ENCODE data around the gene PTK6. TPM values are rescaled to one million over a fixed set of nuclear protein-coding genes. Genes with fewer than 3 reads are reported as not detected.
"Not testable (repeated sequence)": the region's sequence is repeated elsewhere in the genome, so short reads cannot be mapped to it uniquely, and the experiment has no call there.

The PTK6 gene
- total RNA-seq, 1 donor from 2014 or later: 0.13 TPM

DNA sequence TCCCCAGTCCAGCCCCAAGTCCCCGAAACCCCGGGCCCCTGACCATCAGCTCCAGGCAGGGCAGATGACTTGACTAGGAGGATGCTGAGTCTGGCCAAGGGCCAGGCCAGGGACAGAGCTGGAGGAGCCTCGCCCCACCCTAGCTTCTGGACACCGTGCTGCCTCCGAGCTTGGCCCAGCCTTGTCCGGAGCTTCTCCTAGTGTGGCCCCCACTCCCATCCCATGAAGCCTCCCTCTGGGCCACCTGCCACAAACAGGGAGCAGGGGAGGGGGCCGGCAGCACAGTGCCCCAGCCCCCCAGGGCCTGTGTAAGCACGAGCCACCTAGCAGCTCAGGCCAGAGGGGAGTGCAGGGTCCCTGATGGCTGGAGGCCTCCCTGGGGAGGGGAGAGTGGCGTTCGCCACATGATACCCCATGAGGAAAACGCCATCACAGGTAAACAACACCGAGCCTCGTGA lies 43.6 kb downstream of the PTK6 start:
- peak; percentile 36 for DNase-seq
- ATAC-seq (ENCODE audit: poor library complexity): no peak
- intact Hi-C loops (cut with DNase I): no loop called here

DNA sequence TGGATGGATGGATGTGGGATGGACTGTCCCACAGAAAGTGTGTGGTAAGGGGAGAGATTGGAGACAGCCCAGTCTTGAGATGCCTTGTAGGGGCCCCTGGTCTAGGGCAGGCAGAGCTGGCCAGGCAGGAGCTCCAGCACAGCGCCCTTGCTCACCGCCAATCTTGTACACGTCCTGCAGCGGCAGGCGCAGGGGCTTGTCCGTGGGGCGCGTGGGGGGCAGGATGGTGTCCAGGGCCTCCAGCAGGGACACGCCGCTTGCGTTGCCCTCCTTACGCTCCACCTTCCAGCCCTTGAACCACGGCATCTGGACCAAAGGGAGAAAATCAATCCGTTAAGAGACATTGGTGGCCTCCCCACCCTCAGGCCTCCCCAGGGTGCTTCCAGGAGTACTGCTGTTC lies 44.2 kb downstream of the PTK6 start:
- DNase-seq: peak; percentile 29
- intact Hi-C loops (cut with DNase I): no loop called here

DNA sequence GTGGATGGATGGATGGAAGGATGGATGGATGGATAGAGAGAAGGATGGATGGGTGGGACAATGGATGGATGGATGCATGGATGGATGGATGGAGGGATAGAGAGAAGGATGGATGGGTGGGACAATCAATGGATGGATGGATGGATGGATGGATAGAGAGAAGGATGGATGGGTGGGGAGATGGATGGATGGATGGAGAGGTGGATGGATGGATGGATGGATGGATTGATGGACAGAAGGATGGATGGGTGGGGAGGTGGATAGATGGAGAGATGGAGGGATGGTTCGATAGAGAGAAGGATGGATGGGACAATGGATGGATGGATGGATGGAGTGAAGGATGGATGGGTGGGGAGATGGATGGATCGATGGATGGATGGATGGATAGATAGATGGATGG lies 44.7 kb downstream of the PTK6 start:
- intact Hi-C loops (cut with DNase I): no loop called here
- ATAC-seq (ENCODE audit: poor library complexity) (no peak), DNase-seq (no peak)

More for the DNA sequence above, 44.2 kb downstream of the PTK6 start:
- no peak for ATAC-seq (ENCODE audit: poor library complexity)

DNA sequence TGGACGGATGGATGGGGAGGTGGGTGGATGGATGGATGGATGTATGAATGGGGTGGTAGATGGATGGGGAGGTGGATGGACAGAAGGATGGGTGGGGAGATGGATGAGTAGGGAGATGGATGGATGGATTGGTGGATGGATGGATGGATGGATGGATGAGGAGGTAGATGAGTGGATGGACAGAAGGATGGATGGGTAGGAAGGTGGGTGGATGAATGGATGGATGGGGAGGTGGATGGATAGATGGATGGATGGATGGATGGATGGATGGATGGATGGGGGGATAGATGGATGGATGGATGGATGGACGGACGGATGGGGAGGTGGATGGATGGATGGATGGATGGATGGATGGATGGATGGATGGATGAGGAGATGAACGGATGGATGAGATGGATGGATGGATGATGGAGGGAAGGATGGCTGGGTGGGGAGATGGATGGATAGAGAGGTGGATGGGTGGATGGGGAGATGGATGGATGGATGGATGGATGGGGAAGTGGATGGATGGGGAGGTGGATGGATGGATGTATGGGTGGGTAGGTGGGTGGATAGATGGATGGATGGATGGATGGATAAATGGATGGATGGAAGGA lies 45.4 kb downstream of the PTK6 start:
- DNase-seq: no peak
- intact Hi-C loops (cut with DNase I): no loop called here
- ATAC-seq (ENCODE audit: poor library complexity): no peak

DNA sequence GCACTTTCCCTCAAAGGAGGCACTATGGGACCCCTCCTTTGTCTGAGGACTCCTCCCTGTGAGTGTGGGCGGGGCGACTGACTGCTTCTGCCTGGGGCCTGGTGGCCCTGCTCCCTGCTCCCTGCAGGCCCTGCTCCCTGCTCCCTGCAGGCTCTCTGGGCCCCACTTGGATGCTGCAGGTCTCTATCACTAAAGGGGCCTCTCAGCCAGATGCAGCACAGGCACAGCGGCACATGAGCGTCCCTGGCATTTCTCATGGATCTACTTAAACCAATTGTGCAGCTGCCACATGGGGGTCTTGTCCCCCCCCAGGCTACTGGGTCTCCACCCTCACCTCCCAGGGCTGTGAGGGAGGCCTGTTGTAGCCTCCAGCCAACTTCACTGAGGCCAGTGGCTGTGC lies 46.1 kb downstream of the PTK6 start:
- no peak for DNase-seq
- no peak for ATAC-seq (ENCODE audit: poor library complexity)
- intact Hi-C loops (cut with DNase I): no loop called here

DNA sequence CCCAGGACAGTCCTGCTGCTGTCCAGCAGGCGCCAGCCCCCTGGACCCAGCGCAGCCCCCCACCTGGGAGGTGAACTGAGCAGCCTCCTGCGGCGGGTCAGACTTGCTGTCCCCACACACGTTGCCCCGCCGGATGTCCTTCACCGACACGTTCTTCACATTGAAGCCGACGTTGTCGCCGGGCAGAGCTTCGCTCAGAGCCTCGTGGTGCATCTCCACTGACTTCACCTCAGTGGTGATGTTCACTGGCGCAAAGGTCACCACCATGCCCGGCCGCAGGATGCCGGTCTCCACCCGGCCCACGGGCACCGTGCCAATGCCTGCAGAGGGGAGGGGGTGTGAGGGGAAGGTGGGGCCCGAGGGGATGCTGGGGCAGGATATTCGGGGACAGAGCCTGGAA lies 46.8 kb downstream of the PTK6 start:
- intact Hi-C loops (cut with DNase I): no loop called here
- ATAC-seq (ENCODE audit: poor library complexity): no peak
- no peak for DNase-seq

DNA sequence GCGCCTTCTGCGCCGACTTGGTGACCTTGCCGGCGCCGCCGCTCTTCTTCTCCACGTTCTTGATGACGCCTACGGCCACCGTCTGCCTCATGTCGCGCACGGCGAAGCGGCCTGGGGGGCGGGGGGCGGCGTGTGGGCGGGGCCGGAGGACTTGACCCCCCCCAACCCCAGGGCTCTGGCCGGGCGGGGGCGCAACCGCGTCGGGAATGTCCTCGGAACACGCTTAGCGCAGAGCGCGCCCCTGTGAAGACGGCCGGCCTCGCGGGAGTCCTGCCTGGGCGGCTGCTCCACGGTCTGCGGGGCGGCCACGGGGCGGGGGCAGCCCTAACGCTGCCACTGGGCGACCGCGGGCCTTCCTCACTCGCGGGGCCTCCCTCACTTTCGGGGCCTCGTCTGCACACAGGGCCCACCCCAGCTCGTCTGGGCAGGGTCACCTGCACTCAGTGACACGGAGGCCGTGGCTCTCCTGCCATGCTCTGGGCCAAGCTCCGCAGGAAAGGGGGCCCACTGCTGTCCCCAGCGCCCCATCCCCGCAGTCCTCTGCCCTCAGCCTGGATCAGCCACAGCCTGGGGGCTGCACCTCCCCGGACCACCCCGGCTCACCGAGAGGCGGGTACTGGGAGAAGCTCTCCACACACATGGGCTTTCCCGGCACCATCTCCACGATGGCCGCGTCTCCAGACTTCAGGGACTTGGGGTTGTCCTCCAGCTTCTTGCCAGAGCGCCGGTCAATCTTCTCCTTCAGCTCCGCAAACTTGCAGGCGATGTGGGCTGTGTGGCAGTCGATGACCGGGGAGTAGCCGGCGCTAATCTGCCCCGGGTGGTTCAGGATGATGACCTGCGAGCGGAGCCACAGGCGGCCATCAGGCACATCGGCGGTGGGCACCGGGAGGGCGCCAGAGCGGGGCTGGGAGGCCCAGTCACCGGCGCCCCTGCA lies 48.6 kb downstream of the PTK6 start:
- ATAC-seq (ENCODE audit: poor library complexity) (no peak), DNase-seq (no peak)
- intact Hi-C loops (cut with DNase I): no loop called here

DNA sequence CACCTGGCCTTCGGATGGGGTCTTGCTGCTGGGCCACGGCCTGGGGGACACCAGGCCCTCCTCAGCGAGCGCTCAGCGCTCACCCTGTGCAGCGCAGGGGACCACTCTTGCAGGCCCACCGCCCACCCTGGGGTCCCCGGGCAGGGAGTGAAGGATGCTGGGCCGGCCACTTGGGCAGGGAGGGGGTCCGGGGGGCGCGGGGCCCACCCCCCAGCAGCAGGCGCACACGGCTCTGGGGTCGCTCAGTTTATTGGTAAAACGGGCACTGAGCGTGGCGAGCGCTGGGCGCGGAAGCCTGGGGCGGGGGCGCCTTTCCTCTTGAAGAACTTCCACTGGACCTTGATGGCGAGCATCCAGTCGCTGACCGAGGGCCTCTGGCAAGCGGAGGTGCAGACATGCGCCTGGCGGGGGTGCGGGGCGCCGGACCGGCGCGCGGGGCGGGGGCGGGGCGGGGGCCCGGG lies 49.4 kb downstream of the PTK6 start:
- ATAC-seq (ENCODE audit: poor library complexity) (no peak), DNase-seq (no peak)
- intact Hi-C loops (cut with DNase I): no loop called here

DNA sequence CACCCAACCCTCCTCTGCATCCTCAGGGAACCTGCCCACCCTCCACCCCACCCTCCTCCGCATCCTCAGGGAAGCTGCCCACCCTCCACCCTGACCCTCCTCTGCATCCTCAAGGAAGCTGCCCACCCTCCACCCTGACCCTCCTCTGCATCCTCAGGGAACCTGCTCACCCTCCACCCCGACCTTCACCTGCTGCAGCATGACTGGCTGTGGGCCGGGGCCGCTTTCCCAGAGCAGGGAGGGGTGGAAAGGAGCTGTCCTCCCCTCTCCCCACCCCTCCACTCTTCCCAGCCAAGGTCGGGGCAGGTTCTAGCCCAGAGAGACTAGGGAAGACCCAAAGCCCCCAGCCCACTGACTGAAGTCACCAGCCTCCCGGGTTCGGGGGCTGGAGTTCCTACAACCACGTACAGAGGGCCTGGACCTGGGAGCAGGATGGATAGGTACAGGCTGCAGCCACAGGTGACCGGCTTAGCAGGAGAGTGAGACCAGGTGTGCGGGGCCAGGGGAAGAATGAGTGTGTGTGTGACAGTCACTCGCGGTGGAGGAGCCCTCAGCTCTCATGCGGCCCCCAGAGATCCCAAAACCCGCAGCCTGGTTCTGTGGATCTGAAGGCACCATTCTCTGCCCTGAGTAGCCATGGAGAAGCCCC lies 49.9 kb downstream of the PTK6 start:
- no peak for DNase-seq
- ATAC-seq (ENCODE audit: poor library complexity): no peak
- intact Hi-C loops (cut with DNase I): no loop called here

DNA sequence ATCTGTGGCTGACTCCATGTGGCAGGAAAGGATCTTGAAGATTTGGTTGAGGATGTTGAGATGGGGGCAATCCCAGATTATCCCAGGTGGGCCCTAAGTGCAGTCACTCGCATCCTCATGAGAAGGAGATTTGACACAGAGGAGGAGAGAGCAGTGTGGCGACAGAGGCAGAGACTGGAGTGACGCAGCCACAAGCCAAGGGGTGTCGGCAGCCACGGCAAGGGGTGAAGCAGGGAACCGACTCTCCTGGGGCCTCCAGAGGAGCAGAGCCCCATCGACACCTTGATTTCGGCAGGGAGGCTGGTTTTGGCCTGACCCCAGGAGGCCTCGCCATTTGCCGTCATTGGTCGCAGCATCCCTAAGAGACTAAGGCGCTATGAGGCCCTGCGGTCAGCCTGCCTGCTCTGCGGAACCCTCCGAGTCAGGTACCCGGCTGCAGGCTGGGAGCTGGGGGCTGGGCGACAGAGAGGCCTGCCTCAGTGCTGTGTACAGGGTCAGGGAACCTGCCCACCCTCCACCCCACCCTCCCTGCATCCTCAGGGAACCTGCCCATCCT lies 50.8 kb downstream of the PTK6 start:
- intact Hi-C loops (cut with DNase I): no loop called here
- no peak for ATAC-seq (ENCODE audit: poor library complexity)
- no peak for DNase-seq

DNA sequence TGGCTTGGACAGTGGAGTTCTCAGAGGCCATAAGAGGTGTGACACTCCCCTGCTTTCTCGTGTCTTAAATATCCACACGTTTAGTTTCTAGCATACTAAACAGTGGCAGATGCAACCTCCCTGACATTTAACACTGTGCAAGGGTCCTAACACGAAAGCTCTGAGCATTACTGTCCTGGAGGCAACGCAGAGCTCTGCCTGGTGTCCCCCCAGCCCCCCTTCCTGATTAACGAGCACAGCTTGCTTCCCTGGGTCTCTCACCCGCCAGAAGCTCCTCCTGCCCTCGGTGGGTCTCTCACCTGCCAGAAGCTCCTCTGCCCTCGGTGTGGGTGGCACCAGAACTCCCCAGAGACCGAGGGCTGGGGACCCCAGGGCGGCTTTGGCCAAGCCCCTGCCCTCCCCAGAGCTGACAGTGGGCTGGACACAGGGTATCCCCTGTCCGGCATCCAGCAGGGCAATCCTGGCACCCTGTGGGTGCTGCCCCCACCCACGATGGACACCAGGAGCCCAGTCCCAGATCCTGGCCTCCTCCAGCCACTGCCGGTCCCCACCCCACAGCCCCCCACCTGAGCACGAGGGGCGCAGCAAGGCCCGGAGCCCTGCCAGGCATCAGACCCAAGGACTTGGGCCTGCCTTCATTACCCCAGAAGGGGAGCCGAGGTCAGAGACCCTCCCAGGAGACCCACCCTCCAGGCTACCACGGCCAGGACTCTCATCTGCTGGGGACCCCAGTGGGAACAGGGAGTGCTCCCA lies 52.3 kb downstream of the PTK6 start:
- no peak for DNase-seq

DNA sequence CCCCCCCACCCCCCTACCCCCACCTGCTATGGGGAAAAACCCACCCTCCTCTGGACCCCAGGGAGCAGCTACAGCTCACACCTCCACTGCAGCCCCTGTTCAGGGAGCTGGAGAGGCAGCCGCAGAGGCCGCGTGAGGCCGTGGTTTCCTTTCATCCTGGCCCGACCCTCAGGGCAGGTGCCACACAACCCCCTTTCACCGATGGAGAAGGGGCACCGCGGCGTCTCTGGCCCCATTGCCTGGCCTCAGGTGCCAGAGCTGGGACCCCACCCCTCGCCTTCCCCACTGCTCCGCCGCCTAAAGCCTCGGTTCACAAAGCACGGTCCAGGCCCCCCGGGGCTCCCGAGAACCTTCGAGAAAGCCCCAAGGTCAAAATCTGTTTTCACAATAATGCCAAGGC lies 52.9 kb downstream of the PTK6 start:
- DNase-seq (no peak), ATAC-seq (ENCODE audit: poor library complexity) (no peak)
- intact Hi-C loops (cut with DNase I): no loop called here

More for the DNA sequence above, 52.3 kb downstream of the PTK6 start:
- intact Hi-C loops (cut with DNase I): no loop called here
- ATAC-seq (ENCODE audit: poor library complexity): no peak

DNA sequence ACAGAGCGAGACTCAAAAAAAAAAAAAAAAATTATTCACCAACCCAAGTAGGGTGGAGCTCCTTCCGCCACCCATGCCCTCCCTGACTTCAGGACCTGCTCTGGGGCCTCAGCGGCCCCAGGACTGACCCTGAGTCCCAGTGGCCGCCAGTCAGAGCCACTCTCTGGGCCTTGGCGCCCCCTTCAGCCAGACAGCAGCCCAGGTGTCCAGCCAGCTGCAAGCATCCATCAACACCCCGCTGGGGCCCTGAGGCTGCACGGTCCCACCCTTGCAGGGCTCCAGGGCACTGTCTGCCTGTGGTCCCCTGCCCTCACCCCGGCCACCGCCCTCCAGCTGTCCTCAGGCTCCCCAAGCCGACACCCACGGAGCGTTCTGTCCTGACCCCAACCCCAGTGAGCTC lies 53.3 kb downstream of the PTK6 start:
- intact Hi-C loops (cut with DNase I): no loop called here
- ATAC-seq (ENCODE audit: poor library complexity) (peak; percentile 5), DNase-seq (no peak)

DNA sequence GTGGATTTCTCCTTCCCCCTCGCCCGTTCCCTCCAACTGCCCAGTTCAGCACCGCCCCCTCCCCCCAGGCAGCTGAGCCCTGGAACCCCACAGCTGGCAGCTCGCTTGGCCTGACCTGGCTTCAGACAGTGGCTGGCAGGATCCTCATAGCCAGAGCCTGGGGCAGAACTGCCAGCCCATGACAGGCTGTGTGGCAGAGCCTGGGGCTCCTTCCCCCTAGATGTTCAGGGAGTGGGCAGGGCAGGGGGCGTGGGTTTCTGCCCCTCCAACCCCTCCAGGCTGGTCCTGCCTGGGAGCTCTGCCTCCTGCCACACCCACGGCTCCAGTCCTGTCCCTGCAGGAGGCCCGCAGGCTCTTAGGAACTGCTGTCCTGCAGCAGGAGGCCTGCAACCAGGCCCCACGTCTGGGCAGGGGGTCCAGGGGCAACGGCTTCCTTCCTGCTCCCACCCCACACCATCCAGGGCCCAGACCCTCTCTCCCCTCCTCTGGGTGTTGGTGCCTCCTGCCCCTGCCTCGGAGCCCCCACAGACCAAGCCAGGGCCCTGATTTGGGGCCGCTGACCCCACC lies 55.1 kb downstream of the PTK6 start:
- ATAC-seq (ENCODE audit: poor library complexity) (no peak), DNase-seq (no peak)
- intact Hi-C loops (cut with DNase I): no loop called here

DNA sequence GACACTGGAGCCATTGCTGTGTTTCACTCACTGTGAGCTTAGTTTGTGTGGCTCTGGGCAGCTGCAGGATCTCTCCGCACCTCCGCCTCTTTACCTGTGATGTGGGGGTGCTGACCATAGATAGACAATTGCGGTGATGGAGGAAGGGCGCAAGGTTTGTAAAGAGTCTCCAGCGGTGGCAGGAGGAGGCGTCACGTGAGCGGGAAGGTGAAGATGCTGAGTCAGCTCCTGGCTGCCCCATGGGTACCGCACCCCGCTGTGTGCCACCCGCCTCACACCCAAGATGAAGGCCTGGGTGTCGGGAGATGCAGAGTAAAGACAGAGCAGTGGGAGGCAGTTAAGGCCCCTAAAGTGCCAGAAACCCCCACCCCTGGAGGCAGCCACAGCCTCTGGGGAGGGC lies 55.7 kb downstream of the PTK6 start:
- intact Hi-C loops (cut with DNase I): no loop called here
- DNase-seq: no peak
- ATAC-seq (ENCODE audit: poor library complexity): no peak

DNA sequence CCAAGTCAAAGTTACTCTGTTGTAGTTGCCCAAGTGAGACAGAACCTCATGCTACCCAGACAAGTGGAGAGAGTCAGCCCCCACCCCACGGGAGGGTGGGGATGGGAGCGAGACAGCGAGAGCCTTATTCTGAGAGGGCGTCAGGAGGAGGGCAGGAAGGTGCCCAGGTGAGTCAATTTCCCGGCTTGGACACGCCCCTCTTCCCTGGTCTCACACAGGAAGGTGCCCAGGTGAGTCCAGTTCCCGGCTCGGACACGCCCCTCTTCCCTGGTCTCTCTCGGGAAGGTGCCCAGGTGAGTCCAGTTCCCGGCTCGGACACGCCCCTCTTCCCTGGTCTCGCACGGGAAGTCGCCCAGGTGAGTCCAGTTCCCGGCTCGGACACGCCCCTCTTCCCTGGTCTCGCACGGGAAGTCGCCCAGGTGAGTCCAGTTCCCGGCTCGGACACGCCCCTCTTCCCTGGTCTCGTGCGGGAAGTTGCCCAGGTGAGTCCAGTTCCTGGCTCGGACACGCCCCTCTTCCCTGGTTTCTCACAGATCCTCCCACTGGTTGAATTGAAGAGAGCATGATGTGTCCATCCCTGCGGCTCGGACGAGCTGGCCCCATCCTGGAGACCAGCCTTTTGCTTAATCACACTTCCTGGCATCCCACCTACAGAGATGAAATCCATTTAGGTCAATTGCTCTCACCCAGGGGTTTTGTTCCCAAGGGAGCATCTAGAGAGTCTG lies 57.3 kb downstream of the PTK6 start:
- intact Hi-C loops (cut with DNase I); DNase-seq; ATAC-seq (ENCODE audit: poor library complexity): not testable (repeated sequence)

DNA sequence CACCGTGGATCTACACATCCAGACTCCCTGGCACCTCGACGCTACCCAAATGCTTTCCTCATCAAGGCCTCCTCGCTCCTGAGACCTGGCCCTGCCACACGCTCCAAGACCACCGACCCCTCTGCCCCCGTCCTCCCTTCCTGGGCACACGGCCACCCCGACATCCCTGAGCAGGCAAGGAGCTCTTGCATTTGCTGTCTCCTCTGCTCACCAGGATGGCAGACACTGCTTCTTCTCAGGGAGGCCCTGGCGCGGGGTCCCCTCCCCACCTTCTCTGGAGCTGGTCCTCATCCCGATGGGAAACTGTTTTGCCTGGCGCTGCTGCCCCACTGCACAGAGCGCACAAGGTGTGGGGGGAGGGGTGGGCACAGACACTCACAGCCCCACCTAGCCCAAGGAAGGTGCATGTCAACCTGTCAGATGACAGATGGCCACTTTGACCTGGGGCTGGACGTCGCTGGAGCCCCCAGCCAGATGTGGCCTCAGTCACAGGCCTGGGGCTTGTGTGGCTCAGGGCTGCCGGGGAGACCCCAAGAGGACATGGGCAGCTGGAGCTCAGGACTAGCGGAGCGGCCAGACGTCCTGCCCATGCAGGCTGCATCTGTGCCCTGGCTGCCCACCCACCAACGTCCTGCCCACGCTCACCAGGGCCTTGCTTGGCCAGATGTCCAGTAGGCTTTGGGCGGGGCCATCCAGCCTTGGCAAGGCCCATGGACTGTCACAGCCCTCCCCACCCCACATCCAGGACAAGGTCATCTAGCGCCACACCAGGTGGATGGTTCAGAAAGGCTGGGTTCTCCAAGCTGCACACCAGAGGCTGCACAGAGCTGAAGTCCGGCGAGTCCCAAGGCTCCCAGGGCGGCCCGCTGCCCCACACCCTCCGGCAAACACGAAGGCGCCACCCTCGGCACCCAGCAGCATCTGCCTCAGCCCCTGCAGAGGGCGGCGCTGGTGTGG lies 58.6 kb downstream of the PTK6 start:
- intact Hi-C loops (cut with DNase I): no loop called here
- DNase-seq (no peak), ATAC-seq (ENCODE audit: poor library complexity) (no peak)
